NCI-H1436 treated with DMSO at 0.1 percent for 48 hours (cell line): ENCODE measurements around the gene QKI.

Experiments used
- DNase-seq: peaks from one replicate; lab custom pipeline; 2025; lab: John Stamatoyannopoulos, UW

Gene QKI

DNA sequence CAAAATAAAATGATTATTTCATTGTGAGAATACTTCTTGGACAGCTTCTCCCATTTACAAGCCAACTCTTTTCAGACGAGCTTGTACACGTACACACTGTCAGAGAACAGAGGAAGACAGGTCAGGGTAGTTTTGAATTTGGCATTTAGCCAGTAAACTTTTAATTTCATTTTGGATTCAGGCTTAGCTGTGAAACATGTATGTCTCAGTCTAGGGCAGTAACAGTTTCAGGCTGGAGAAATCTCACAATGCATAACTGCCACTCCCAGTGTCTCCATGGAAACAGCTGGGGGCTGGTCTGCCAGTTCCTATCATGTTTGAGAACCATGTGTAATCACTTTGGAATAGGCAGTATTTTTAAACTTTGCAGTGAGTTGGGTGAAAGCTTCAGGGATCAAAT is 22.0 kb upstream of the QKI start:
- DNase-seq, result no peak

DNA sequence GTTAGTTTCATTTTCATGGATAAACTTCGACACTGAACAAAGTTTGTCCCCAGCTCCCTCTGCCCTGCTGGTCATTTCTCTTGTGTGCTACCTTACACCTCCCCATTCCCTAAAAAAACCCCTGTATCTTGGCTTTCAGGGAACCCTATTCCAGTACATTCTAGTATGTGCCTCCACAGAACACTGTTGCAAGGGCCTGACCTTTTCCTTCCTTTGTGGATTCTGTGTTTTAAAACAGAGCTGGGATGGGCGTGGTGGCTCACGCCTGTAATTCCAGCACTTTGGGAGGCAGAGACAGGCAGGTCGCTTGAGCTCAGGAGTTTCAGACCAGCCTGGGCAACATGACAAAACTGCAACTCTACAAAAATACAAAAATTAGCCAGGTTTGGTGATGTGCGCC is 20.6 kb upstream of the QKI start:
- DNase-seq, result no peak

DNA sequence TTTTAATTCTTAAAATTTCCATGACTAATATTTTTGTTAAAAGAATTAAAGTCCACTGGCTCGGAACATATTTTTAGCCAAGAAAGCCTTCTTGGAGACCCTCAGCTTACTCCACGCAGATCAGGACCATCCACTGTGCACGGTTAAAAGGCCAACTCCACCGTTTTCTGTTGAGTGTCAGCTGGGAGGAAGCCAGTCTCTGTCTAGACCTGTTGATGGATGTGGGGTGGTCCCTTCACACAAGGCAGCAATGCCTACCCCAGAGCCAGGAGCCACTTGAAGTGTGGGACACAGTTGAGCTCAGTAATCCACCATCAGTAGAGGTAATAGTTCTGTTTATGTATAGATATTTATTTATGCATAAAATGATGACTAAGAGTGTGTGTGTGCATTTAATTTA is 19.9 kb upstream of the QKI start:
- no peak for DNase-seq

DNA sequence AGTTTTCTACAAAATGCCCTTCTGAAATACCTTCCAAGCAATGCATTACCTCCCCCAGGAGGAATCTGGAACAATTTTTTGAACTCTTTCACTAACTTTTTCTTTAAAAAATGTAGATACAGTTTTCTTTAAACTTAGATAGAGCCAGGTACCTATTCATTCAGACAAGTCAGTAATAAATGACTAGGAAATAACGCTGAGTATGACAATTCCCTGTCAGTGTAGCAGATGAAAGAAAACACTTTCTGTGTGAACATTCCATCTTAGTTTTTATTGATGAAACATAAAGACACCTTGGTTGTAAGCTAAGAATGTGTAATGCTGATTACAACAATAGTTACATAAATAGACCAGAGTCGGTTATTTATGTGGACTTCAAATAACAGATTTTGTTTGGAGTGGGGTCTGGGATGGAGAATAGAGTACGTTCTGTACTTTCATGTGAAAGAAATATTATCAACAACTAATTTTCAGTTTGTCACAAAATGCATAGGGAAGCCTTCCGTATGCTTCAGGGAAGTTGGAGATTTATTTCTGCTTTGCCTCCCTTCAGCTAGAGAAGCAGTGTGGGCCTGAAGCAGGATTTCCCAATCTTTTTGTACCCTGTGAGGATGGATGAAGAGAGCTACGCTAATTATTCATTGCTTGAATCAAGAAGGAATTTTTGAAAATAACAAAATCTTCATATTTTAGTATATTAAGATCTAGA is 19.2 kb upstream of the QKI start:
- DNase-seq, result no peak

DNA sequence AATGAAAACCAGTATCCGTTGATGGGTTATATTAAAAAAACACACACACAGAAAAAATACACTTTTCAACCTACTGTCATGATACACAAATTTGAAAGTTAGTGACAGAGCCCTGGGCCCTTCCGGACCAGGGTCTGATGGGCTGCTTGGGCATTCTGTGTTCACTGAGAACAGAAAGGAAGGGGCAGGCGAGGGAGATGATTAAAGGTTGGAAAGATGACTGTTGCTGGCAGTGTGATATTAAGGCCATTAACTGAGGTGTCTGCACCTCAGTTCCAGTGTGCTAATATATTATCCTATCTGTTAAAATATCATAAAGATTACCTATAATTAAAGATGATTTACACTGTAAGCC is 18.7 kb upstream of the QKI start:
- DNase-seq, result no peak

DNA sequence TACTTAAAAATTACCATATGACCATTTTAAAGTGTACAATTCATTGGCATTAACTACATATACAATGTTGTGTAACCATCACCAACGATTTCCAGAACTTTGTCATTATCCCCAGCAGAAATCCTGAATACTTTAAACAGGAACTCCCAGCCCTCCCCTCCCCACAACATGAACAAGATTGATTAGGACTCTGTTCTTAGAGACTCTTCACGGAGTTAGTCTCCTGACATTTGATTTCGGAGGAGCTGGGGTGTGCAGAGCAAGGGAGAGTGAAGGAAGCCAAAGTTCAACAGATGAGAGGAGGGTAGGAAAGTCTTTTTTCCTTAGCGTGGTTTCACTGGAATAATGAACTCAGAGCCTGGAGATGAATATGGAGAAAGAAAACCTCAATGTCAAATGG is 17.2 kb upstream of the QKI start:
- DNase-seq, result no peak

DNA sequence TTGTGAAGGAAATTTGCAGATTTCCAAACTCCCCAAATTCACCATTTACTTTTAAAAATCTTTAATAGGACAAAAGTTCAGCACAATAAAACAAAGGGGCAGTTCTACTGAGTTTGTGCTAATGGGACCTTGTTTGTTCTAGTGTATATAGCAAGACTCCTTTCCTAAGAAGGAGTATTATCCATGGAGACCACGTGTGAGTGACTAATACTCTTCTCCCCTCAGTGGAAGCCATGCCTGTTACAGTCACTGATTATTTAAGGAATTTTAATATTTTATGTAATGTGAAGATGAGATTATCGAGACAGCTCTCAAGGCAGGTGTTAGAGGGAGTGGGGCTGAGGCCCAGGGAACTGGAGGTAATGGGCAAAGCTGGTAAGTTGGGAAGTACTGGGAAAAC is 16.4 kb upstream of the QKI start:
- DNase-seq, result no peak

DNA sequence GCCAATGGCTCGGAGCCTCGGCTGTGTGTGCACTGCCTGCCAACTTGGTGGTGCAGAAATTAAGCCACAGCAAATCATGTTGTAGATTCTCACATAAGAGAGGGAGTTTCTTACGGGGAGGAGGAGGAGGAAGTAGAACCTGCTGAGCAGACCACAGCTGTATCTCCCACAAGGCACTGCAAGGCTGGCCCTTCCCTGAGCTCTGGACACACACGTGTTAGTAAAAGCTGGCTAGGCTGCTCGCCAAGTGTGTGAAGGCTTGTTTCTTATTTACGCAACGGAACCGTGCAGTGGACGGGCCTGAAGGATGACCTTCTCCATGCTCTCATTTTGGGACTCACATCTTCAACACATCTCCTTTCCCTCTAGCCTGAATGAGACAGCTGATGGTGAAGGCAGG is 15.7 kb upstream of the QKI start:
- no peak for DNase-seq

DNA sequence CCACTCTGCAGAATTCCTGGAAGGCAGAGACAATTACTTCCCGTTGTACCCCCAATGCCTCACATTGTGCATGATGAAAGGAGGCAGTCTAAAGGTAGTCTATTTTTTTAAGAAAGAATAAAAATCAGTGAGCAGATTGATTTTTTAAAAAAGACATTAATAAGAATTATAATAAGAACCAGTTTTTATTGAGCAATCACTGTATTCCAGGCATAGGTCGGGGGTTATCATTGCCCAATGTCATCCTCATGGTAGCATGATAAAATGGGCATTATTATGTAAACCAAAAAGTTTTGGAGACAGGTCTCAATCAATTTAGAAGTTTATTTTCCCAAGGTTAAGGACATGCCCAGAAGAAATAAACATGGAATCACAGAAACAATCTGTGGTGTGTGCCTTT is 14.0 kb upstream of the QKI start:
- DNase-seq, result no peak

DNA sequence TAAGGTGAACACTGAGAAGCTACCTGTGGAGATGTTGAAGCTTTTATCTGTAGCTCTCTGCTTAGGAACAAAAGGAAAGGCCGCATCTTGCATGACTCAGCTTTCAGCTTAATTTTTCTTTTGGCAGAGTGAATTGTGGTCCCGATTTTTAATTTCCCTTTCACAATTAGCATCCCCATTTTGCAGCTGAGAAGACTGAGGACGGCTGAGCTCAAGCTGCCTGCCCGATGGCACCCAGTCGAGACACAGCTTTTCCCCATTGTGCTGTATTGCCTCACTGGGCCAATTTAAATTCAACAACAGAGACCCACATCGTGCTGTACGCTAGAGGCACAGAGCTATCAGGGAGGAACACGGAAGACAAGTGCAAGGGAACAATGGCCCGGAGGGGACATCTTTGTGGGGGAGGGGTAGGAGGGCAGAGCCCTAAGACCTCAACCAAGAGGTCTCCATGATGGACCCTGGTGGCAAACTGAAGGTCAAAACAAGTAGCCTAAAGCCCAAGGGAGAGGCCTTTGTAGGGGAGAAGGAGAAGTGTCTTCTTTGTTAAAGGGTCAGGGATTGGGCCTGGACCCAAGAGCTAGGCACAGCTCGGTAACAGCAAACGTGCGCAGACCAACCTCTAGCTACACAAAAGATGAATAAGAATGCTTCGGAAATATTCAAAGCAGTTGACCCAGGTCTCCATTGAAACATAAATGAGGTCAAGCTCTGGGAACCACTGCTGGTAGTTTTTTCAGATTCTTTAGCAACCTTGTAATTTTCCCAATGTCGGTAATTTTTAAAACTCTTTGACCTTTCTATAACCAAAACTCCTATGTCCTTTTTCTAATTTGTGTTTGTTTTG is 13.3 kb upstream of the QKI start:
- DNase-seq, result no peak

DNA sequence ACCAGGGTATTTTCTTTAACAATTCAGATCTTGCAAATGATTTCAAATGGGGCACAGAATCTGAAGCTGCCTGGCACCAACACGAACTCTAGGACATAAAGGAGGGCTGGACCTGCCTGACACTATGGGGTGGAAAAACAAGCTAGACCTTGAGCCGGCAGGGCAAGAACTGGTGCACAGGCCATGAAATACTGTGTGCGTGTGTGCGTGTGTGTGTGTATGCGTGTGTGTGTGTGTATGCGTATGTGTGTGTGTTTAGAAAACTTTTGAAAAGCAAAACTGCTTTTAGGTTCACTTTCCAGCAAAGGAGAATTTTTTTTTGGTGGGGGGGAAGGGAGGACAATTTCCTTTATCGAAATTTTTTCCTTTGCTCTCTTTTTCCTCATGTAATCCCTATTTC is 11.9 kb upstream of the QKI start:
- DNase-seq, result no peak

DNA sequence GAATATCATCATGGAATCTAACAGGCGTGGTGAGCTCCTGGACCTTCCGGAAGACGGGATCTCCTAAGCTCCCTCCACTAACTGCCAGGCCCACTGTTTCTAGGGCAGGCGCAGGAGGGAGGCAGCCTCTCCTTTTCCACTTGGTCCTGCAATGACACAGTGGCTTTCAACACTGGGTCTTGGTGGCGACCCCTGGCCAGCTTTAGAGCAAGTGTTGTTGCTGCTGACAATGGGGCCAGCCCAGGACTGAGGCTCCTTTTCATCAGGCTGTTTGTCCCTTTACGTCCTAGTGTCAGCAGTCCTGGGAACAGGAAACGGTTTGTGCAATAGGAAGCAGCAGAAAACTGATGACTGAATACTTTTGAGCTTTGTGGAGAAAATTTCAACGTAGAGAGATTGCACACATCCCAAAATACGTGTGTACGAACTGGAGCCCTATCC is 9.7 kb upstream of the QKI start:
- DNase-seq, result no peak

DNA sequence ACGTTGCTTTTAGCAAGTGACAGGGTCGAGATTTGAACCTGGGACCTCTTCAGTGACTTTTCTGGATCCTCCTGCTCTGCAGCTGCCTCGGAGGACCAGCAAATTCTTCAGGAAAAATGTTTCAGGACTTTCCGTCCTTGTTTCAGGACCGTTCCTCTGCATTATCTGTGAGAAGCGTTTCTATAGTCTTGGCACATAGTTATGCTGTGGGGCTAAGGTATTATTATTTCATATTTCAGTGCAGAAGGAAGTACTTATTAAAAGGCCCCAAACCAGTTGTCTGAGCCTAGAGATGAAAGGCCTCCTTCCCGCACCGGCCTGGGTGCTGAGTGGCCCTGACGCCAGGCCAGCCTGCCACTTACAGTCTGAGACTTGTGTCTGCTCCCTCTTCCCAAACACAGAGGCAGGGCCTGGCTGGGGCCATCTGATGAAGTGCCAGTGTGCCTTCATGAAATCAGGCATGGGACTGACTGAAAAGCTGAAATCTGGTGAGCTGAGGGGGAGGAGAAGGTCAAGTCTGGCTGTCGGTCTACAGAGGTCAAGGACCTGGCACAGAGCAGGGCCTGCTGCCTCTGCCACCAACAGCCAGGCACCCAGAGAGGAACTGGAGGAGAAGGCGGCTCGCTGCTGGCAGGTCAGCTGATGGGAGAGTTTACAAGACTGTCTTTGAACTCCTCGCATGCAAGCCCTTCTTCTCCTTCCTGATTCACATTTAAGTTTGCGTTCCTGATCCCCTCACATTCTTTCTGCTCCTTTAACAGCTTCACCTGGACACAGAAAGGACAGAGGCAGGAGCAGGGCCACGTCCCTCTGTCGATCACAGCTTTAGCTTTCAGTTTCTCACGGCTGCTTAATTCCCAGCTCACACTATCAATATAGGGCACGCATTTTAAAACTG is 8.9 kb upstream of the QKI start:
- no peak for DNase-seq

DNA sequence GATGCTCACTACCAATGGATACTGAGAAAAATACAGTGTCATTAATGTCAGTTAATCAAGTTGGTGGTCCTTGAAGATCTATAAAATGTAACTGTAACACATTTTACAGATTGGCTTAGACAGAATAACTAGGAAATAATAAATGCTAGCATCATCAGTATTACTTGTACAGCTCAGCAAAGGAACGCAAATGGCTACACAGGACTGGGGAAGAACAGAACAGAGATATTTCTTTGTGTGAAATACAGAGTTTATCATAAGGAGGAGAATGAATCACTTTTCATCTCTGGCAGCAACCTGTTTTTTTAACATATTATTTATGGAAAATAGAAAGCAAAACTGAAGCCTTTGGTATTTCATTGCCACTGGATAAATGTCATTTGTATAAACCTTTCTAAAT is 8.2 kb upstream of the QKI start:
- DNase-seq, result no peak

DNA sequence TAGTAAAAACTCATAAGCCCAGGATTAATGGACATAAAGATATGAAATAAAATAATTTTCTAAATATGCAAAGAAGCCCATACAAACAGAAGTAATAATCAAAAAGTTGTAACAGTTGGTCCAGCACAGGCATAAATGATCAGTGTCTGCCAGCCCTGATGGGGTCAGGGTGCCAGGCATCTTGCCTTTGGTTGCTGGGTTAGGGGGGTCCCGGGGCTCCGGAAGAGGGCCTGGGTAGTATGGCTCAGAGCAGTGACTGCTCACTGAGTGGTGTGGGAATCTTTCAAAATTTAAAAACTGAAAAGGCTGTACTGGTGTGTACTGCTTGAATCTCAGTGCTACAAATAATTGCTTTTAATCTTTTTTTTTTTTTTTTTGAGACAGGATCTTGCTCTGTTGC is 7.7 kb upstream of the QKI start:
- DNase-seq, result no peak

DNA sequence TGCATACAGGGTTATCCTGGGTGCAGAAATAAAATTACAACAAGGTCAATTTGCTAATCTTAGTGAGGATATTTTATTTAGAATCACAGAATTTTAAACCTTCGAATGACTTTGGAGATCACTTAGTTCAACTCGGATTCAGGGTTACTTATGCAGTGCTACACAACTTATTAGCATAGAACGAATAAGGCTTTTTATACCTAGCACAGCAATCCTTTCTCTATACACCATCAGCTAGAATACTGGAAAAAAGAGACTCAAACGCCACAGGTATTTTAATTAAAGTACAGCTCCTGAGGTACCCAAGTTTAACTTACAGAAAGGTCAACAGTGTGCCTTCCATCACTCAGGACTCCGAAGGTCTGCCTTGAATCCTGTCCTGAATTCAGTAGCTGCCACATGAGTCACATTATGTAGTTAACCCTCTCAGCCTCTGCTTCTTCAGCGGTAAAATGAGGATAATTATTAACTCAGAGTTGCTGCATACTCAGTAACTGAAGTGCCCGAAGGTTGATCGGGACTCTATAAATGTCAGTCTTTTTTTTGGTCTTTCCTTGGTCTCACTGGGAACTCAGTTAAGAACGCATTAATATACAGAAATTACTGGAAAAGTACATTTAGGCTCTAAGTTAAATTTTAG is 6.0 kb upstream of the QKI start:
- DNase-seq, result no peak

DNA sequence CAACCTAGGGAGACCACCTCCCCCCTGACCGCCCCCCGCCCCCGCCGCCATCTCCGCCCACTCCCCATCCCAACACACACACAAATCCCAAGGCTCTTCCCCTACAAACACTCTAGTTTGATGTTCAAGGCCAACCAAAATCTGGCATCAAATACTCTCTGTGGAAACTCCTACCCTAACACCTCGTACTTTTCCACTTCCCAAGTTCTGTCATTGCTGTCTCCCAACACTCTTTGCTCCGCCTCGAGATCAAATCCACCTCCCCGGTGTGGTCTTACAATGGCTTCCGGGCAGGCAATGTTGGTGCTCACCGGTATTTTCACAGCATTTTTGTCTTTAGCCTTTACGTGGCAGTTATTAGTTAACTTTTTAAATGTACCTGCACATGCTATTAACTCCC is 4.8 kb upstream of the QKI start:
- no peak for DNase-seq

DNA sequence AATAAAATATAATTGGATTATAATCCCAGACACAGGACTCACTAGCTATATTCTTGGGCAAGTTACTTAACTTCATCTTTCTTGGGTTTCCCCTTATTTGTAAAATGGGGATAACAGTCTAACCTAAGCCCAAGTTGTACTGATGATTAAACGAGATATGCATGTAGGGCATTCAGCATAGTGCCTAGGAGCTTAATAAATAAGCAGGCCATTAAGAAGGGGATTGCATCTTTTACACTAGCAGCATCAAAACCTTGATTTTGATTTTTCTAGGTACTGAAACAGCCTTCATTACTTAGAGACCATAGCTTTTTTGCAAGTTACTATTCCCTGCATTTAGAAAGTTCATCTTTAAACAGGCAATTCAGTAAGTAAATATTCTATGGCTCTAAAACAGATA is 2.2 kb upstream of the QKI start:
- no peak for DNase-seq

DNA sequence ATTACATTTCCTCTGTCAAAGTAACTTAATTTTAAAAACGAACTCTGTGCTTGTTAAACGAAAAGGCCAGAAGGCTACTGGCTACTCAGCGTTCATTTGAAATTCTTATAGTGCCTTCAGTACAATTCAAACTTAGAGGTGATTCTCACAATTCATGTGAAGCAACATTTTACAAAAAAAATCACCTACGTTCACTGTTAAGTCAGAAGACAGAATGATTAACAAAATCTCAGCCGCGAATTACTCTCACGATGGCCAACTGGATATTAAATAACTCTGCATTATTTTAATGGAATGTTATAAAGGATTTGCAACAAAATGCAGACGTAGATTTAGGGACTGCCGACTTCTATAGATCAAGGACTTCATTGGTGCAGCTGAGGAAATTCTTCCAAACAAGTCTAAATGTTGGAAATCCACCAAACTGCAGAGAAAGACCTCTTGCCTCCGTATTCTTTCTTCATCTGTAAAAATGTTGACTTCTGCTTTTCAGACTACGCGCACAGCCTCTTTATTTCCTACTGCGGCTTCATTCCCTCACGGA is 1.6 kb upstream of the QKI start:
- no peak for DNase-seq

DNA sequence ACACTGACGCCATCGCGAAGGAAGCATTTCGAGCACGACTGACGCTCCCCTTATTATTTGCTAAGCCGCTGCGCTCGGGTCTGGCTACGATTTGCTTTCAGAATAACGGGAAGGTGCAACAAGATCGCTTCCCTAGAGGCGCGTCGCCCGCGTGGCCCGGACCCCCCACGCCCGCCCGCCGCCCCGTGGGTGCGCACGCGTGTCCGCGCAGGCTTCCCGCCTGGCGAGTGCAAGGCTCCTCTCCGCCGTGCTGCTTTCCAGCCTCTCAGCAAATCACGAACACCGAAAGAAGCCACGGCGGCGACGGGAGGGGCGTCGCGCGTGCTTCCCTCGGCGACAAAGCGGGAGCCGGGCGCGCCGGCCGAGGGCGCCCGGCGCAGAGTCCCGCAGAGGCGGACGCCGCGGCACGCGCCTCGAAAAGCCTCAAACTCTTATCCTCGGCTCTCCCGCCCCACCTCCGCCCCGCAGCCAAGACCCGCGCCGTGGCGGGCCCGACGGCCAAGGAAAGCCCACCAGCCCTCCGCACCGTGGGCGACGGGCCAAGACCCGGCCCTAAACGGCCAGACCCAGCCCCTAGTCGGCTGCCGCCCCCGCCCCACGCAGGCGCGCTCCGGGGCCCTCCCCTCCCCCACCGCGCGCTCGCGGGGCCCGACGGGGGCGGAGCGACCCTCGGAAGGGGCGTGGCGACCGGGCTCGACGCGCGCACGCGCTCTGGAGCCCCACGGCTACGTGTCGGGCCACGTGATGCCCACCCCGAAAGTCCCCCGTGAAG is 987 bp upstream of the QKI start:
- DNase-seq, result no peak

DNA sequence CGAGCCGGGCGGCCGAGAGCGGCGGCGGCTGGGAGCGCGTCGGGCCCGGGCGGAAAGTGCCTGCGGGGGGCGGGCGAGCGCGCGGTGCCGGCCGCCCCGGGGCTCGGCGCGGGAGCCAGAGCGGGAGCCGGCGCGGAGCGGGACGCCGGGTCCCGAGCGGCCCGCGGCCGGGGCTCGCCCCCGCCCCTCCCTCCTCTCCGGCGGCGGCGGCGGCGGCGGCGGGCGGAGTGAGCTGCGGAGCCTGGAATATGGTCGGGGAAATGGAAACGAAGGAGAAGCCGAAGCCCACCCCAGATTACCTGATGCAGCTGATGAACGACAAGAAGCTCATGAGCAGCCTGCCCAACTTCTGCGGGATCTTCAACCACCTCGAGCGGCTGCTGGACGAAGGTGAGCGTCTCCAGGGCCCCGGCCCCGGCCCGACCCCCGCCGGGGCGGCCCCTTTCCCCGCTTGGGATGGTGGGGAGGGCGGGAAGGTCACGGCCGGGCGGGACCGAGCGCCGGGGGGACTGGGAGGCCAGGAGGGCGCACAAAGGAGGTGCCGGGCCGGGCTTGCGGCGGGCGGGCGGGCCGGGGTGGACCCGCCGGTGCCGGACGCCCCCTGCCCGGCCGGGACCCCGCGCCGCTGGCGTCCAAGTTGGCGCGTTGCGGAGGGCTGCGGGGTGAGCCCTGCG is 565 bp downstream of the QKI start:
- no peak for DNase-seq
